A172 (cell line): ENCODE data around the gene ITGA11. TPM values are rescaled to one million over a fixed set of nuclear protein-coding genes. Genes with fewer than 3 reads are reported as not detected.

Source experiments
- DNase-seq: peaks from one replicate; pipeline ENCODE4 v3.0.0-alpha.2; 2015; ENCODE audit warnings: low spot score
- total RNA-seq: library from RNA; depleted of rRNA; stranded (reverse); fragments of >200 nt; shearing (Covaris generic); gene quantifications from 2 replicates; pipeline ENCODE4 v1.2.3, GENCODE V29; 2014

The ITGA11 gene
- total RNA-seq, 1 experiment from 2014 or later = 0.72 TPM

- DNase-seq = no peak
These were observed 99.7 kb downstream of the ITGA11 start for GRCh38 chr15:68332266-68332665.

- no peak for DNase-seq
These were observed 101.1 kb downstream of the ITGA11 start for GRCh38 chr15:68330901-68331300.

GRCh38 chr15:68330416-68330815 lies 101.5 kb downstream of the ITGA11 start:
- no peak for DNase-seq

- no peak for DNase-seq
These were observed 103.0 kb downstream of the ITGA11 start for GRCh38 chr15:68328964-68329363.

- peak; percentile 35 for DNase-seq
These were observed 103.5 kb downstream of the ITGA11 start for GRCh38 chr15:68328443-68328842.

GRCh38 chr15:68326711-68327354 lies 105.1 kb downstream of the ITGA11 start:
- no peak for DNase-seq

GRCh38 chr15:68325726-68326125 lies 106.2 kb downstream of the ITGA11 start:
- peak; percentile 39 for DNase-seq

GRCh38 chr15:68322796-68323195 lies 109.2 kb downstream of the ITGA11 start:
- DNase-seq = no peak

GRCh38 chr15:68321229-68321628 lies 110.7 kb downstream of the ITGA11 start:
- no peak for DNase-seq

- DNase-seq = no peak
These were observed 112.0 kb downstream of the ITGA11 start for GRCh38 chr15:68319997-68320396.

GRCh38 chr15:68318931-68319909 lies 112.7 kb downstream of the ITGA11 start:
- no peak for DNase-seq

- no peak for DNase-seq
These were observed 113.7 kb downstream of the ITGA11 start for GRCh38 chr15:68318008-68318835.

- DNase-seq = no peak
These were observed 114.5 kb downstream of the ITGA11 start for GRCh38 chr15:68317281-68318007.

- DNase-seq = no peak
These were observed 115.7 kb downstream of the ITGA11 start for GRCh38 chr15:68316061-68316804.

- no peak for DNase-seq
These were observed 116.4 kb downstream of the ITGA11 start for GRCh38 chr15:68315495-68316031.

- no peak for DNase-seq
These were observed 116.9 kb downstream of the ITGA11 start for GRCh38 chr15:68315035-68315434.

- no peak for DNase-seq
These were observed 117.4 kb downstream of the ITGA11 start for GRCh38 chr15:68314563-68314962.

GRCh38 chr15:68313501-68314410 lies 118.2 kb downstream of the ITGA11 start:
- DNase-seq = no peak

GRCh38 chr15:68312701-68313204 lies 119.2 kb downstream of the ITGA11 start:
- DNase-seq = no peak
